SH-SY5Y (cell line): ENCODE results near the gene CDH4.

Experiments
- GATA2 ChIP-seq: IDR thresholded peaks from 2 replicates; pipeline ENCODE4 v1.6.1; 2011; ENCODE audit warnings: mild to moderate bottlenecking, low read depth, low read length
- GATA3 ChIP-seq: IDR thresholded peaks from 2 replicates; pipeline ENCODE4 v1.6.1; 2011; ENCODE audit warnings: low read depth, mild to moderate bottlenecking, low read length, moderate library complexity

DNA sequence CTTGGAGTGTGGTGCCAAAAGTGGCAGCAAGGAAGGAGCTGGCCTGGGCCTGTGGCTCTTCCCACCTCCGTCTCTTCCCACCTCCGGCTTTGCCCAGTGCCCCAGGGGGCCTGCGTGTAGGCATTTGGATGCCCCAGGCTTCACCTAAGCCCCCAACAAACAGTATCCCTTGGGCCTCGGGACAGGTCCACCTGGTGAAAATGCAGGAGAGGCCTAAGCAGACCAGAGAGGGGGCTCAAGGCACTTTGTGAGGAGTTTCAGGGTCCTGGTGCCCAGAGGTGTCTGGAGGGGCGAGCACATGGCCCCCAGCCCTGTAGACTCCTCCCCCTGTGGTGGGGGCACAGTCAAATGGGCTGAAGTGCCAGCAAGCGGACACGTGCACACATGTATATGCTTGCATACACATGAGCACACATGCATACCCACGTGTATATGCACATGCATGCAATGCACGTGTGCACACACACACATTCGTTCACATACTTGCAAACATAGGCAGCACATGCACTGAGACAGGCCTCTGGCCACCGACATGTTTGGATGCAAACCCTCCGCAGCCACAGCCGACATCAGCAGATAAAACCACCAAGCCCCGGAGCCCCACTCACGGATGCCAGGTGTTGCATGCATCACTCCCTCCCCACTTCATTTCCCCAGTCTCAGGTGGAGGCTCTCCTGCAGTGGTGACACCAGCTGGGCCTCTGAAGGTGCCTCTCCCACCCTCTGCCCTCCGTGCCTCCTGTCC, 689.1 kb downstream of the CDH4 start:
- TF ChIP-seq GATA3 (no peak), GATA2 (no peak)
